Spleen (tissue), 11 donors: ENCODE measurements around the gene GPR137. TPM values are rescaled to one million over a fixed set of nuclear protein-coding genes. Genes with fewer than 3 reads are reported as not detected.
A peak's percentile ranks its signal among the peaks of the same experiment; 100 is the strongest.

Experiments used
- DNase-seq: peaks from one replicate; pipeline ENCODE4 v3.0.0-alpha.2; 2020
- H3K27ac ChIP-seq, 8 donors: fragments of 200-600 bp; sonication (generic) in 7 of 8; 1 replicate in 4 of 8; 2 replicates in 4 of 8; pipeline versions ENCODE4 v1.5.0 to v1.8.0; 2016 to 2021; ENCODE audit warnings: inconsistent platforms in 4 of 8, mild to moderate bottlenecking in 4 of 8, moderate library complexity in 1 of 8
- H3K27me3 ChIP-seq, 7 donors: fragments of 200-600 bp; sonication (generic) in 6 of 7; replicated peaks in 1 of 7; 1 replicate in 4 of 7; 2 replicates in 3 of 7; pipeline versions ENCODE4 v1.5.0 to v1.8.0; 2016 to 2021; ENCODE audit warnings: inconsistent platforms in 3 of 7, mild to moderate bottlenecking in 1 of 7
- H3K36me3 ChIP-seq, 6 donors: fragments of 200-600 bp; sonication (generic) in 5 of 6; 1 replicate in 4 of 6; 2 replicates in 2 of 6; pipeline versions ENCODE4 v1.5.0 to v1.8.0; 2016 to 2021; ENCODE audit warnings: inconsistent platforms in 2 of 6
- H3K4me1 ChIP-seq, 6 donors: fragments of 200-600 bp; sonication (generic) in 5 of 6; 1 replicate in 3 of 6; 2 replicates in 3 of 6; pipeline versions ENCODE4 v1.5.0 to v1.8.0; 2016 to 2021; ENCODE audit warnings: inconsistent platforms in 3 of 6
- H3K4me3 ChIP-seq, 8 donors: fragments of 200-600 bp; sonication (generic) in 7 of 8; 1 replicate in 4 of 8; 2 replicates in 4 of 8; pipeline versions ENCODE4 v1.5.0 to v1.8.0; 2016 to 2021; ENCODE audit warnings: inconsistent platforms in 4 of 8, mild to moderate bottlenecking in 4 of 8, moderate library complexity in 2 of 8
- H3K9me3 ChIP-seq, 8 donors: fragments of 200-600 bp; sonication (generic) in 7 of 8; 1 replicate in 4 of 8; 2 replicates in 4 of 8; pipeline versions ENCODE4 v1.5.0 to v1.8.0; 2016 to 2021; ENCODE audit warnings: inconsistent platforms in 4 of 8
- CTCF ChIP-seq, 11 experiments: fragments of 200-600 bp in 7 of 11; fragments of 450-650 bp in 4 of 11; sonication (generic) in 4 of 11; IDR thresholded peaks in 8 of 11; conservative IDR thresholded peaks in 3 of 11; 1 replicate in 7 of 11; 2 replicates in 4 of 11; pipeline versions ENCODE4 v1.4.0 to v1.8.0; 2016 to 2021; ENCODE audit warnings: antibody characterized with exemption in 11 of 11, inconsistent platforms in 4 of 11, mild to moderate bottlenecking in 1 of 11
- POLR2A ChIP-seq, 3 donors: fragments of 450-650 bp; IDR thresholded peaks; one replicate each; pipeline ENCODE4 v1.5.1; 2017; ENCODE audit warnings: antibody characterized with exemption in 3 of 3, mild to moderate bottlenecking in 1 of 3
- POLR2AphosphoS5 ChIP-seq, 3 donors: sonication (generic); formaldehyde crosslinking; IDR thresholded peaks; one replicate each; pipeline ENCODE4 v1.5.1; 2017; ENCODE audit warnings: antibody characterized with exemption in 3 of 3
- WGBS, 5 donors: extraction: QIAGEN DNeasy Blood & Tissue Kit in 3 of 5; methylation state at CpG; one replicate each; pipeline versions ENCODE4 v1.1.5 to v1.1.7; 2013 to 2018; 5-methylcytosine and 5-hydroxymethylcytosine counted together
- intact Hi-C: fragments of 100-400 bp; cut with DNase I; formaldehyde crosslinking; loops from one replicate; pipeline ENCODE4 v1.15.0; 2023; ENCODE audit warnings: low total_unique reads
- polyA plus RNA-seq, 3 donors: library from polyadenylated mRNA; stranded (reverse); fragments of 200-250 nt; gene quantifications; one replicate each; pipeline ENCODE4 v1.2.1, GENCODE V29; 2013
- total RNA-seq, 7 donors: library from RNA; depleted of rRNA in 3 of 7; stranded (reverse); fragments of >200 nt in 3 of 7; fragmentation: NEBNext Ultra II Directional in 4 of 7; extraction: Animal tissue kit (Norgen Biotek cat#: 25700) in 4 of 7; gene quantifications; one replicate each; pipeline versions ENCODE4 v1.1.0 to v1.2.1, GENCODE V29; 2016 to 2021
- donor health status: healthy with polysubstance abuse.
- donor health status: DM: no; HTN: no; CAD: no; lungs with moderate emphysema.
- donor health status: DM: no; HTN: no; CAD: no.
- donor health status: Bipolar disorder and iron deficiency.
- donor health status: healthy.
- donor health status: DM: no; HTN: no; CAD: no.
- donor health status: DM: yes; HTN: yes; CAD: no.

The GPR137 gene
- total and polyA plus RNA-seq, 10 donors, result 13.7 to 37.2 (median 28.1) TPM

- 10 to 17% (median 13%) methylated on average over 15 to 34 of the region's 34 CpGs for WGBS, 5 donors
- TF ChIP-seq POLR2A (IDR thresholded peaks at IDR 0.05) (no peak), POLR2AphosphoS5 (IDR thresholded peaks at IDR 0.05) (no peak), CTCF (IDR thresholded peaks at IDR 0.05 in 8 of 11, conservative IDR thresholded peaks at IDR 0.05 in 3 of 11) (no peak)
- peaks cover 22 to 60% (median 34%) of the 10 kb centered on the region in 6 donors for H3K4me1 ChIP-seq
- no peak overlapping the region for H3K27ac ChIP-seq
- H3K36me3 ChIP-seq, result no peaks in the 10 kb centered on the region
- H3K4me3 ChIP-seq, result no peak overlapping the region
- intact Hi-C loops, result no loop called here
- H3K9me3 ChIP-seq, result no peaks in the 10 kb centered on the region
- peaks cover 15 to 100% (median 86%) of the 10 kb centered on the region in 7 donors for H3K27me3 ChIP-seq
- DNase-seq, result no peak
Measured at GRCh38 chr11:64296830-64297698, 11.4 kb downstream of the GPR137 start.

GRCh38 chr11:64297699-64298358 lies 12.2 kb downstream of the GPR137 start:
- H3K4me1 ChIP-seq, result peaks cover 17 to 52% (median 27%) of the 10 kb centered on the region in 6 donors
- H3K27ac ChIP-seq, result no peak overlapping the region
- H3K4me3 ChIP-seq, result no peak overlapping the region
- intact Hi-C loops, result no loop called here
- TF ChIP-seq POLR2AphosphoS5 (IDR thresholded peaks at IDR 0.05) (no peak), POLR2A (IDR thresholded peaks at IDR 0.05) (no peak), CTCF (IDR thresholded peaks at IDR 0.05 in 8 of 11, conservative IDR thresholded peaks at IDR 0.05 in 3 of 11) (no peak)
- 26 to 44% (median 41%) methylated on average over 18 of the region's 18 CpGs for WGBS, 5 donors
- H3K27me3 ChIP-seq, result peaks cover 11 to 98% (median 79%) of the 10 kb centered on the region in 7 donors
- no peak for DNase-seq
- H3K9me3 ChIP-seq, result no peaks in the 10 kb centered on the region
- no peaks in the 10 kb centered on the region for H3K36me3 ChIP-seq

- Histone ChIP-seq H3K9me3 (no peaks in the 10 kb centered on the region), H3K4me3 (peak overlapping the region in 7 of 8 donors; percentile 13 to 67 (median 28)), H3K27me3 (peaks cover 9 to 84% (median 69%) of the 10 kb centered on the region in 7 donors), H3K36me3 (no peaks in the 10 kb centered on the region), H3K4me1 (peaks cover 22 to 60% (median 32%) of the 10 kb centered on the region in 6 donors), H3K27ac (peak overlapping the region in 1 of 8 donors; percentile 16)
- intact Hi-C loops, result no loop called here
- 3 to 9% (median 4%) methylated on average over 11 to 60 of the region's 60 CpGs for WGBS, 5 donors
- peak; percentile 84 for DNase-seq
- no peak for TF ChIP-seq CTCF (IDR thresholded peaks at IDR 0.05 in 8 of 11, conservative IDR thresholded peaks at IDR 0.05 in 3 of 11)
- TF ChIP-seq POLR2AphosphoS5 (IDR thresholded peaks at IDR 0.05), result peak in 2 of 3 donors; percentile 38 to 58
- TF ChIP-seq POLR2A (IDR thresholded peaks at IDR 0.05), result no peak
Measured at GRCh38 chr11:64298966-64299846, 13.6 kb downstream of the GPR137 start.
